Upper lobe of right lung (tissue), 1 donor: ENCODE results near the gene TRIM38. TPM values are rescaled to one million over a fixed set of nuclear protein-coding genes. Genes with fewer than 3 reads are reported as not detected.

ENCODE experiments used
- ATAC-seq: fragments of 200-7000 bp; cut with Tn5 transposase; one replicate; pipeline ENCODE4 v1.9.1; 2020; ENCODE audit warnings: mild to moderate bottlenecking, moderate library complexity
- DNase-seq: peaks from one replicate; pipeline ENCODE4 v3.0.0-alpha.2; 2020
- H3K27ac ChIP-seq: fragments of 200-600 bp; one replicate; pipeline ENCODE4 v1.8.0; 2022
- H3K27me3 ChIP-seq: fragments of 200-600 bp; one replicate; pipeline ENCODE4 v1.8.0; 2022; ENCODE audit warnings: mild to moderate bottlenecking
- H3K36me3 ChIP-seq: fragments of 200-600 bp; one replicate; pipeline ENCODE4 v1.8.0; 2022
- H3K4me1 ChIP-seq: fragments of 200-600 bp; one replicate; pipeline ENCODE4 v1.8.0; 2022
- H3K4me3 ChIP-seq: fragments of 200-600 bp; one replicate; pipeline ENCODE4 v1.8.0; 2022; ENCODE audit warnings: mild to moderate bottlenecking
- H3K9me3 ChIP-seq: fragments of 200-600 bp; one replicate; pipeline ENCODE4 v1.8.0; 2022
- CTCF ChIP-seq: fragments of 200-600 bp; IDR thresholded peaks from one replicate; pipeline ENCODE4 v1.8.0; 2022; ENCODE audit warnings: antibody characterized with exemption
- intact Hi-C: fragments of 100-400 bp; cut with DNase I; formaldehyde crosslinking; loops from one replicate; pipeline ENCODE4 v1.11.0; 2022
- total RNA-seq: library from RNA; stranded (reverse); fragmentation: NEBNext Ultra II Directional; extraction: Animal tissue kit (Norgen Biotek cat#: 25700); gene quantifications from one replicate; pipeline ENCODE4 v1.2.1, GENCODE V29; 2021
- donor health status: DM: no; HTN: yes; CAD: no; lungs with severe emphysema.

TRIM38 gene
- total RNA-seq, 1 donor from 2014 or later: 18.0 TPM

- intact Hi-C loops: no loop called here
- no peaks in the 10 kb centered on the region for H3K27me3 ChIP-seq
- H3K27ac ChIP-seq: no peak overlapping the region
Observed at GRCh38 chr6:25919657-25920056, 42.9 kb upstream of the TRIM38 start.

GRCh38 chr6:25921525-25922203, 40.9 kb upstream of the TRIM38 start:
- TF ChIP-seq CTCF: no peak
- no peaks in the 10 kb centered on the region for H3K4me1 ChIP-seq
- no peak overlapping the region for H3K4me3 ChIP-seq
- H3K27me3 ChIP-seq: no peaks in the 10 kb centered on the region
- no peak overlapping the region for H3K27ac ChIP-seq
- DNase-seq (no peak), ATAC-seq (no peak)
- H3K36me3 ChIP-seq: no peaks in the 10 kb centered on the region
- no peaks in the 10 kb centered on the region for H3K9me3 ChIP-seq
- intact Hi-C loops: no loop called here

More at GRCh38 chr6:25919657-25920056, 42.9 kb upstream of the TRIM38 start:
- no peaks in the 10 kb centered on the region for H3K9me3 ChIP-seq
- H3K4me1 ChIP-seq: no peaks in the 10 kb centered on the region
- H3K4me3 ChIP-seq: no peak overlapping the region
- no peak for ATAC-seq
- no peak for DNase-seq
- H3K36me3 ChIP-seq: no peaks in the 10 kb centered on the region
- TF ChIP-seq CTCF: no peak

- no peak for ATAC-seq
- H3K9me3 ChIP-seq: no peaks in the 10 kb centered on the region
- no peak for DNase-seq
- no peaks in the 10 kb centered on the region for H3K27me3 ChIP-seq
- no peaks in the 10 kb centered on the region for H3K4me1 ChIP-seq
- H3K27ac ChIP-seq: no peak overlapping the region
- TF ChIP-seq CTCF: no peak
- H3K4me3 ChIP-seq: no peak overlapping the region
- intact Hi-C loops: no loop called here
- no peaks in the 10 kb centered on the region for H3K36me3 ChIP-seq
Observed at GRCh38 chr6:25922301-25922700, 40.3 kb upstream of the TRIM38 start.

- Histone ChIP-seq H3K4me1 (no peaks in the 10 kb centered on the region), H3K4me3 (no peak overlapping the region), H3K36me3 (no peaks in the 10 kb centered on the region), H3K27me3 (no peaks in the 10 kb centered on the region), H3K27ac (no peak overlapping the region), H3K9me3 (no peaks in the 10 kb centered on the region)
- no peak for TF ChIP-seq CTCF
- intact Hi-C loops: no loop called here
- ATAC-seq: no peak
- no peak for DNase-seq
Observed at GRCh38 chr6:25925876-25926275, 36.7 kb upstream of the TRIM38 start.

GRCh38 chr6:25927178-25927577, 35.4 kb upstream of the TRIM38 start:
- no peaks in the 10 kb centered on the region for H3K27me3 ChIP-seq
- H3K4me1 ChIP-seq: no peaks in the 10 kb centered on the region
- H3K4me3 ChIP-seq: no peak overlapping the region
- ATAC-seq (no peak), DNase-seq (no peak)
- no peak overlapping the region for H3K27ac ChIP-seq
- TF ChIP-seq CTCF: no peak
- no peaks in the 10 kb centered on the region for H3K36me3 ChIP-seq
- intact Hi-C loops: no loop called here
- no peaks in the 10 kb centered on the region for H3K9me3 ChIP-seq

- no peak overlapping the region for H3K4me3 ChIP-seq
- DNase-seq (no peak), ATAC-seq (no peak)
- no peak for TF ChIP-seq CTCF
- H3K27me3 ChIP-seq: no peaks in the 10 kb centered on the region
- no peaks in the 10 kb centered on the region for H3K36me3 ChIP-seq
- H3K27ac ChIP-seq: no peak overlapping the region
- intact Hi-C loops: no loop called here
- no peaks in the 10 kb centered on the region for H3K4me1 ChIP-seq
- no peaks in the 10 kb centered on the region for H3K9me3 ChIP-seq
Observed at GRCh38 chr6:25927756-25928216, 34.8 kb upstream of the TRIM38 start.
